ENCODE measurements around the gene GPAM.
"Not testable (repeated sequence)": the region's sequence is repeated elsewhere in the genome, so short reads cannot be mapped to it uniquely, and the experiment has no call there.

The GPAM gene

GRCh38 chr10:112183329-112184051 lies at the start of gene GPAM:
Gene GPAM (minus strand): TSS chr10:112183765. CDS start chr10:112181784, 1,981 bp downstream.
- peak; percentile 56 for DNase-seq (ENCODE audit: low read depth)

GRCh38 chr10:112232670-112233069 lies 49.1 kb upstream of the GPAM start:
- DNase-seq (ENCODE audit: low read depth): no peak

- no peak for DNase-seq (ENCODE audit: low read depth)
Observed at GRCh38 chr10:112231602-112232400, 48.2 kb upstream of the GPAM start.

GRCh38 chr10:112230325-112230988 lies 46.9 kb upstream of the GPAM start:
- no peak for DNase-seq (ENCODE audit: low read depth)

GRCh38 chr10:112229901-112230300 lies 46.3 kb upstream of the GPAM start:
- DNase-seq (ENCODE audit: low read depth): no peak

GRCh38 chr10:112229096-112229495 lies 45.5 kb upstream of the GPAM start:
- no peak for DNase-seq (ENCODE audit: low read depth)

GRCh38 chr10:112228366-112229088 lies 45.0 kb upstream of the GPAM start:
- not testable (repeated sequence) for DNase-seq (ENCODE audit: low read depth)

- peak; percentile 76 for DNase-seq (ENCODE audit: low read depth)
Observed at GRCh38 chr10:112227331-112227987, 43.9 kb upstream of the GPAM start.

GRCh38 chr10:112226439-112227248 lies 43.1 kb upstream of the GPAM start:
- no peak for DNase-seq (ENCODE audit: low read depth)

- no peak for DNase-seq (ENCODE audit: low read depth)
Observed at GRCh38 chr10:112225771-112226438, 42.3 kb upstream of the GPAM start.

- DNase-seq (ENCODE audit: low read depth): no peak
Observed at GRCh38 chr10:112224933-112225529, 41.5 kb upstream of the GPAM start.

GRCh38 chr10:112223725-112224124 lies 40.2 kb upstream of the GPAM start:
- no peak for DNase-seq (ENCODE audit: low read depth)

GRCh38 chr10:112222799-112223198 lies 39.2 kb upstream of the GPAM start:
- no peak for DNase-seq (ENCODE audit: low read depth)

GRCh38 chr10:112221545-112221944 lies 38.0 kb upstream of the GPAM start:
- DNase-seq (ENCODE audit: low read depth): no peak

- no peak for DNase-seq (ENCODE audit: low read depth)
Observed at GRCh38 chr10:112218960-112219359, 35.4 kb upstream of the GPAM start.

GRCh38 chr10:112218036-112218390 lies 34.4 kb upstream of the GPAM start:
- no peak for DNase-seq (ENCODE audit: low read depth)

GRCh38 chr10:112217386-112218035 lies 33.9 kb upstream of the GPAM start:
- DNase-seq (ENCODE audit: low read depth): no peak

GRCh38 chr10:112216966-112217365 lies 33.4 kb upstream of the GPAM start:
- no peak for DNase-seq (ENCODE audit: low read depth)

- no peak for DNase-seq (ENCODE audit: low read depth)
Observed at GRCh38 chr10:112216151-112216550, 32.6 kb upstream of the GPAM start.

All from GM04503 (cell line).